Suprapubic skin (tissue), 3 donors: ENCODE data around the gene DDX51.

ENCODE experiments used
- CTCF ChIP-seq, 2 donors: fragments of 200-600 bp in 1 of 2; fragments of 450-650 bp in 1 of 2; sonication (generic) in 1 of 2; IDR thresholded peaks; one replicate each; pipeline ENCODE4 v1.5.1; 2016 to 2019; ENCODE audit warnings: antibody characterized with exemption in 2 of 2, mild to moderate bottlenecking in 1 of 2, moderate library complexity in 1 of 2
- POLR2A ChIP-seq, 2 donors: fragments of 450-650 bp; IDR thresholded peaks; one replicate each; pipeline ENCODE4 v1.6.1; 2017; ENCODE audit warnings: antibody characterized with exemption in 2 of 2, mild to moderate bottlenecking in 2 of 2, moderate library complexity in 2 of 2

- TF ChIP-seq POLR2A (IDR thresholded peaks at IDR 0.05) (no peak), CTCF (IDR thresholded peaks at IDR 0.05) (no peak)
Measured at GRCh38 chr12:132129007-132129406, 15.1 kb downstream of the DDX51 start.
